ENCODE measurements around the gene OPTN. TPM values are rescaled to one million over a fixed set of nuclear protein-coding genes. Genes with fewer than 3 reads are reported as not detected.

The OPTN gene
- total RNA-seq, 4 donors from 2014 or later, result 64.4 to 93.6 (median 79.6) TPM

DNA sequence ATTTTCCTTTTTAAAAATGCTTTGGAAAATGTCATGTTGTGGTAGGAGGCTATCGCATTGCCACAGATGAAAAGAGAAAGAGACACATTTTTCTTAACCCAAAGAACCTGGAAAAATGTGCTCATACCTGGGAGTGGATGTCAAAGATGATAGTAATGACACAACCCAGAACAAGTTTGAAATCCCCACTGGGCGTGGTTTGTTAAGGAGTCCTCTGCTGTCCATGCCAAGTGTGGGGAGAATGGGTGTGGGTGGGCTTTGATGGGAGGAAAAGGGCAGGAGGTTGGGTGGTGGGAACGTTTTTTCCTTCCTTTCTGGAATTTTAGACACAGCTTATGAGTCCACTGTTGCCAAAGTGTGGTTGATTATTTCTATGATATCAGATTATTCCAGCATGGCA, 10.9 kb downstream of the OPTN start:
- Histone ChIP-seq H3K36me3 (peaks cover 45 to 75% (median 59%) of the 10 kb centered on the region in 4 donors), H3K9me3 (no peaks in the 10 kb centered on the region), H3K4me1 (peaks cover 0 to 10% (median 5%) of the 10 kb centered on the region in 4 donors), H3K27ac (replicated peaks in 1 of 4) (no peak overlapping the region), H3K4me3 (no peak overlapping the region), H3K27me3 (no peaks in the 10 kb centered on the region)
- intact Hi-C loops (cut with DNase I), result no loop called here
- WGBS, result 69% methylated on average over 3 of the region's 3 CpGs
- TF ChIP-seq, protein P1, sequence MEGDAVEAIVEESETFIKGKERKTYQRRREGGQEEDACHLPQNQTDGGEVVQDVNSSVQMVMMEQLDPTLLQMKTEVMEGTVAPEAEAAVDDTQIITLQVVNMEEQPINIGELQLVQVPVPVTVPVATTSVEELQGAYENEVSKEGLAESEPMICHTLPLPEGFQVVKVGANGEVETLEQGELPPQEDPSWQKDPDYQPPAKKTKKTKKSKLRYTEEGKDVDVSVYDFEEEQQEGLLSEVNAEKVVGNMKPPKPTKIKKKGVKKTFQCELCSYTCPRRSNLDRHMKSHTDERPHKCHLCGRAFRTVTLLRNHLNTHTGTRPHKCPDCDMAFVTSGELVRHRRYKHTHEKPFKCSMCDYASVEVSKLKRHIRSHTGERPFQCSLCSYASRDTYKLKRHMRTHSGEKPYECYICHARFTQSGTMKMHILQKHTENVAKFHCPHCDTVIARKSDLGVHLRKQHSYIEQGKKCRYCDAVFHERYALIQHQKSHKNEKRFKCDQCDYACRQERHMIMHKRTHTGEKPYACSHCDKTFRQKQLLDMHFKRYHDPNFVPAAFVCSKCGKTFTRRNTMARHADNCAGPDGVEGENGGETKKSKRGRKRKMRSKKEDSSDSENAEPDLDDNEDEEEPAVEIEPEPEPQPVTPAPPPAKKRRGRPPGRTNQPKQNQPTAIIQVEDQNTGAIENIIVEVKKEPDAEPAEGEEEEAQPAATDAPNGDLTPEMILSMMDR (IDR thresholded peaks at IDR 0.05), result no peak
- TF ChIP-seq EP300 (IDR thresholded peaks at IDR 0.05) (no peak), POLR2AphosphoS5 (IDR thresholded peaks at IDR 0.05) (no peak), POLR2A (IDR thresholded peaks at IDR 0.05; ENCODE audit: low read depth) (no peak)
- no peak for DNase-seq (ENCODE audit: extremely low spot score)

DNA sequence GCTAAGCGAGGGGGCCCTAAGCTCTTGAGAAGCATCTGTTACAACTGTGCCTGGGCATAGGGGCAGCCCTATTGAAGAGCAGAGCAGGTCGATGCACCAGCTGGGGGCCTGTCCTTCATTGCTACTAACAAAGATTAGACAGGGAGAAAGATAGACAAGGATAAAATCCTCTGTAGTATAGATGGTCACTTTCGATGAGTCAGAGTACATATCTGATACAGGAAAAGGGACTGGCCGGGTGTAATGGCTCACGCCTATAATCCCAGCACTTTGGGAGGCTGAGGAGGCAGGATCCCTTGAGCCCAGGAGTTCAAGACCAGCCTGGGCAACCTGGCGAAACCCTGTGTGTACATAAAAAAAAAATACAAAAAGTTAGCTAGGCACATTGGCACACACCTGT, 13.6 kb downstream of the OPTN start:
- H3K36me3 ChIP-seq, result peaks cover 63 to 89% (median 74%) of the 10 kb centered on the region in 4 donors
- no peaks in the 10 kb centered on the region for H3K27me3 ChIP-seq
- no peak overlapping the region for H3K27ac ChIP-seq (replicated peaks in 1 of 4)
- no peaks in the 10 kb centered on the region for H3K9me3 ChIP-seq
- intact Hi-C loops (cut with DNase I), result no loop called here
- no peak overlapping the region for H3K4me3 ChIP-seq
- peaks cover 3 to 18% (median 8%) of the 10 kb centered on the region in 4 donors for H3K4me1 ChIP-seq
- 87% methylated on average over 6 of the region's 6 CpGs for WGBS
- no peak for DNase-seq (ENCODE audit: extremely low spot score)
- TF ChIP-seq EP300 (IDR thresholded peaks at IDR 0.05) (no peak), POLR2AphosphoS5 (IDR thresholded peaks at IDR 0.05) (no peak), POLR2A (IDR thresholded peaks at IDR 0.05; ENCODE audit: low read depth) (no peak)
- TF ChIP-seq, protein P1 (IDR thresholded peaks at IDR 0.05), result no peak

DNA sequence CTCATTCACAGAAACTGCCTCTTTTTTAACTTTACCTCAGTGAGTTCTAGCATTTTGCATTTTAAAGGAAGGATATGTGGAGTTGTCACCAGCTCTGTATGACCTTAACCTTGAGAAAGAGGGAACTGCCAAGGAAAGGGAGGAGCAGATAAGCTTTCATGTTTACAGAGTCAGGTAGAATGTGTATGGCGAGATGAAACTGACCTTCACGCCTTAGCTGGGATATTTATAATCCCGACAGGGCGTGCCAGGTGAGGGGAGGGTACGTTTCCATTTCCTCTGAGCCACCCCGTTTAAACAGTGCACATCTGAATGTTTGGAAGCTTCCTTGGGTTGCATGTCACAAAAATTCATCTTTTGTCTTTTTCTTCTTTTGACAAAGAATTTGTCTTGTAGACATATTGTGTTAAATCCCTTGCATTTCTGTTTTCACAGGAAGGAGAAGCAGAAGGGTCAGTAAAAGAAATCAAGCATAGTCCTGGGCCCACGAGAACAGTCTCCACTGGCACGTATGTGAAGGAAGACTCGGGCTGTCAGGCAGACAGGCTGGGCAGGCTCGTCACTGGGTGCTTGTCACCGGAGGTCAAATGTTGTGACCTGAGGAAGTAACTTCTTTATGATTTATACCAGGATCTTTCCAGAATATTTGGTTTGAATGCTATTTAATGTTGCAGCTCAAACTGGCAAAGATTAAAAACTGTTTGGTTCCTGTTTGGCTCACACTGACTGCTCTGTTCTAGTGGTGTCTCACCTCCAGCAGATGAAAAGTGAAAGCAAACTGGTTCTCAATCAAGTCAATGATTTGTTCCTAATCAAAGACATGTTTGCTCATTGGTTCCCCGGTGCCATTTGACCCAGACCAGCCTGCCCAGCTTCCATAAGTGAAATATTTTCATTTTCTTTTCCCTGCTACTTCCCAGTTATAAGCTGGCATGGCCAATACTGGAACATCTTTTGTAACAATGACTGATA, 16.2 kb downstream of the OPTN start:
- DNase-seq (ENCODE audit: extremely low spot score), result no peak
- Histone ChIP-seq H3K27me3 (no peaks in the 10 kb centered on the region), H3K36me3 (peaks cover 52 to 87% (median 75%) of the 10 kb centered on the region in 4 donors), H3K4me1 (peaks cover 0 to 11% (median 10%) of the 10 kb centered on the region in 4 donors), H3K4me3 (no peak overlapping the region), H3K9me3 (no peaks in the 10 kb centered on the region), H3K27ac (replicated peaks in 1 of 4) (peak overlapping the region; percentile 2 to 30 (median 12))
- no peak for TF ChIP-seq POLR2A (IDR thresholded peaks at IDR 0.05; ENCODE audit: low read depth)
- no peak for TF ChIP-seq POLR2AphosphoS5 (IDR thresholded peaks at IDR 0.05)
- TF ChIP-seq, protein P1 (IDR thresholded peaks at IDR 0.05), result no peak
- TF ChIP-seq EP300 (IDR thresholded peaks at IDR 0.05), result no peak
- intact Hi-C loops (cut with DNase I), result no loop called here
- 69% methylated on average over 12 of the region's 12 CpGs for WGBS

- Histone ChIP-seq H3K4me3 (no peak overlapping the region), H3K9me3 (no peaks in the 10 kb centered on the region), H3K4me1 (peaks cover 0 to 15% (median 10%) of the 10 kb centered on the region in 4 donors), H3K27ac (replicated peaks in 1 of 4) (no peak overlapping the region), H3K36me3 (peaks cover 57 to 87% (median 76%) of the 10 kb centered on the region in 4 donors), H3K27me3 (no peaks in the 10 kb centered on the region)
- TF ChIP-seq, protein P1 (IDR thresholded peaks at IDR 0.05), result no peak
- no peak for TF ChIP-seq POLR2A (IDR thresholded peaks at IDR 0.05; ENCODE audit: low read depth)
- no peak for TF ChIP-seq EP300 (IDR thresholded peaks at IDR 0.05)
- no peak for TF ChIP-seq POLR2AphosphoS5 (IDR thresholded peaks at IDR 0.05)
- no peak for DNase-seq (ENCODE audit: extremely low spot score)
- intact Hi-C loops (cut with DNase I), result no loop called here
- 71% methylated on average over 14 of the region's 14 CpGs for WGBS
These were observed 18.1 kb downstream of the OPTN start for GRCh38 chr10:13117841-13118783.

All from esophagus muscularis mucosa (tissue), 4 donors.